Colonic mucosa (tissue), 4 donors: ENCODE measurements around the gene SLC6A14. TPM values are rescaled to one million over a fixed set of nuclear protein-coding genes. Genes with fewer than 3 reads are reported as not detected.

Source experiments
- DNase-seq: peaks from one replicate; pipeline ENCODE4 v3.0.0-alpha.2; 2020
- H3K27ac ChIP-seq: fragments of 200-600 bp; one replicate; pipeline ENCODE4 v1.8.0; 2021
- H3K27me3 ChIP-seq: fragments of 200-600 bp; one replicate; pipeline ENCODE4 v1.8.0; 2021
- H3K36me3 ChIP-seq: fragments of 200-600 bp; one replicate; pipeline ENCODE4 v1.8.0; 2021
- H3K4me1 ChIP-seq: fragments of 200-600 bp; one replicate; pipeline ENCODE4 v1.8.0; 2021; ENCODE audit warnings: mild to moderate bottlenecking
- H3K4me3 ChIP-seq: fragments of 200-600 bp; one replicate; pipeline ENCODE4 v1.8.0; 2021
- H3K9ac ChIP-seq, 2 donors: one replicate each; pipeline ENCODE4 v1.7.0; 2013; ENCODE audit warnings: control low read depth in 2 of 2, low read depth in 2 of 2, low read length in 2 of 2
- H3K9me3 ChIP-seq: fragments of 200-600 bp; one replicate; pipeline ENCODE4 v1.8.0; 2021
- intact Hi-C: fragments of 100-400 bp; cut with DNase I; formaldehyde crosslinking; loops from one replicate; pipeline ENCODE4 v1.14.1; 2022
- total RNA-seq, 2 donors: library from RNA; stranded (reverse); fragmentation: NEBNext Ultra II Directional in 1 of 2; extraction: Animal tissue kit (Norgen Biotek cat#: 25700) in 1 of 2; gene quantifications; one replicate each; pipeline ENCODE4 v1.2.1, GENCODE V29; 2021
- TF ChIP-seq, protein P1 (sequence below): fragments of 200-600 bp; IDR thresholded peaks from one replicate; pipeline ENCODE4 v1.8.0; 2022; ENCODE audit warnings: antibody characterized with exemption, mild to moderate bottlenecking
- donor health status: healthy.
- donor health status: DM: no; HTN: no; CAD: no.
- donor health status: DM: no; HTN: no; CAD: no.

Gene SLC6A14
- total RNA-seq, 2 donors from 2014 or later: 0.82 to 1.8 TPM

DNA sequence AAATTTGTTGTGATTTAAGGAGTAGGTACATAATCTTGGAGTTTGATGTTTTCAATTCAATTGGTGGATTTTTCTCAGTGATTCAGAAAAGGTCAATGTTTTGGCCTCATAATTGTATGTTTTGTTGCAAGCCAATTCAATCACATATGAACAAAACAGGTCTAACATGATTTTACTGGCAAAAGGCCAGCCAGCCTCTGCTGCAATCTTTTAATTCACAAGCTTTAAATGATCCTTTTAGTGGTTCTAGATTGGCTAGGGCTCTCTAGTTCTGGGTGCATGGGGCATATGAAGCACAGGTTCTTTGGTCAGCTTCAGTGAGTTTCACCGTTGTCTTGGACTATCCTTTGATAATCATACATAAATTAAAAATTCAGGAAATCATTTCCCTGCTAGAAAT lies 19.2 kb upstream of the SLC6A14 start:
- Histone ChIP-seq H3K4me3 (no peak overlapping the region), H3K9ac (no peak overlapping the region), H3K36me3 (no peaks in the 10 kb centered on the region), H3K9me3 (no peaks in the 10 kb centered on the region), H3K27me3 (no peaks in the 10 kb centered on the region), H3K27ac (no peak overlapping the region), H3K4me1 (no peaks in the 10 kb centered on the region)
- no peak for DNase-seq
- TF ChIP-seq, protein P1, sequence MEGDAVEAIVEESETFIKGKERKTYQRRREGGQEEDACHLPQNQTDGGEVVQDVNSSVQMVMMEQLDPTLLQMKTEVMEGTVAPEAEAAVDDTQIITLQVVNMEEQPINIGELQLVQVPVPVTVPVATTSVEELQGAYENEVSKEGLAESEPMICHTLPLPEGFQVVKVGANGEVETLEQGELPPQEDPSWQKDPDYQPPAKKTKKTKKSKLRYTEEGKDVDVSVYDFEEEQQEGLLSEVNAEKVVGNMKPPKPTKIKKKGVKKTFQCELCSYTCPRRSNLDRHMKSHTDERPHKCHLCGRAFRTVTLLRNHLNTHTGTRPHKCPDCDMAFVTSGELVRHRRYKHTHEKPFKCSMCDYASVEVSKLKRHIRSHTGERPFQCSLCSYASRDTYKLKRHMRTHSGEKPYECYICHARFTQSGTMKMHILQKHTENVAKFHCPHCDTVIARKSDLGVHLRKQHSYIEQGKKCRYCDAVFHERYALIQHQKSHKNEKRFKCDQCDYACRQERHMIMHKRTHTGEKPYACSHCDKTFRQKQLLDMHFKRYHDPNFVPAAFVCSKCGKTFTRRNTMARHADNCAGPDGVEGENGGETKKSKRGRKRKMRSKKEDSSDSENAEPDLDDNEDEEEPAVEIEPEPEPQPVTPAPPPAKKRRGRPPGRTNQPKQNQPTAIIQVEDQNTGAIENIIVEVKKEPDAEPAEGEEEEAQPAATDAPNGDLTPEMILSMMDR: no peak
- intact Hi-C loops: loop anchor here (10.0 kb wide), 1 partner anchor 212 kb away; no protein-coding TSS in a partner anchor

DNA sequence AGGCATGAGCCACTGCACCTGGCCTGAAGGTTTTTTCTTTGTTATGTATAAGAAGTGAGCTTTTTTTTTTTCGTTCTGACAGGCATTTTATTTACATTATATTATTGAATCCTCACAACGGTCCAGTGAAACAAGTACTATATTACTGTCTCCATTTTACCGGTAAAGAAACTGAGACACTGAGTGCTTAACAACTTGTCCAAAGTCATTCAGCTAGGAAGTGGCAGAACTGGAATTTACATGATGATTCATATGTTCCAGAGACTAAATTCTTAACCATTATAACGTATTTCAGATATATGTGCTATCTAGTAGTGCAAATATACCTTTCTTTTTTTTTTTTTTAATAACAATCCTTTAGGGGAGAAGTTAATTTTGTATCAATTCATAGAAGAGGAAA lies 18.4 kb upstream of the SLC6A14 start:
- DNase-seq: no peak
- no peaks in the 10 kb centered on the region for H3K9me3 ChIP-seq

DNA sequence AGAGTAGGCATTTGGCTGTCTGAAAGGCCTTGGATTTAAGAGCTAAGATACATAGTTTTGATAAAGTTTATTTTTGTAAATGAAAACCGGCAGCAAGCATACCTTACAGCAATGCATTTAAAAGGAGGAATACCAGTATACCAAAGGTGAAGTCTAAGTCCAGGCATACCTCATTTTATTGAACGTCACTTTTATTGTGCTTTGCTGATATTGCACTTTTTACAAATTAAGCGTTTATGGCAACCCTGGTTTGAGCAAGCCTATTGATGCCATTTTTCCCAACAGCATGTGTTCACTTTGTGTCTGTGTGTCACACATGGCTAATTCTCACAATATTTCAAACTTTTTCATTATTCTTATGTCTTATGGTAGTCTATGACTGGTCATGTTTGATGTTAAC lies 8.4 kb upstream of the SLC6A14 start:
- no peaks in the 10 kb centered on the region for H3K9me3 ChIP-seq
- no peaks in the 10 kb centered on the region for H3K4me1 ChIP-seq
- no peak overlapping the region for H3K4me3 ChIP-seq
- no peak for DNase-seq
- TF ChIP-seq, protein P1: no peak
- no peaks in the 10 kb centered on the region for H3K36me3 ChIP-seq
- intact Hi-C loops: no loop called here
- H3K27ac ChIP-seq: no peak overlapping the region
- H3K9ac ChIP-seq: no peak overlapping the region
- H3K27me3 ChIP-seq: no peaks in the 10 kb centered on the region

More for the DNA sequence above, 18.4 kb upstream of the SLC6A14 start:
- no peak overlapping the region for H3K27ac ChIP-seq
- H3K4me3 ChIP-seq: no peak overlapping the region
- intact Hi-C loops: loop anchor here (10.0 kb wide), 1 partner anchor 213 kb away; no protein-coding TSS in a partner anchor
- no peaks in the 10 kb centered on the region for H3K27me3 ChIP-seq
- no peaks in the 10 kb centered on the region for H3K36me3 ChIP-seq
- TF ChIP-seq, protein P1: no peak
- no peak overlapping the region for H3K9ac ChIP-seq
- no peaks in the 10 kb centered on the region for H3K4me1 ChIP-seq

DNA sequence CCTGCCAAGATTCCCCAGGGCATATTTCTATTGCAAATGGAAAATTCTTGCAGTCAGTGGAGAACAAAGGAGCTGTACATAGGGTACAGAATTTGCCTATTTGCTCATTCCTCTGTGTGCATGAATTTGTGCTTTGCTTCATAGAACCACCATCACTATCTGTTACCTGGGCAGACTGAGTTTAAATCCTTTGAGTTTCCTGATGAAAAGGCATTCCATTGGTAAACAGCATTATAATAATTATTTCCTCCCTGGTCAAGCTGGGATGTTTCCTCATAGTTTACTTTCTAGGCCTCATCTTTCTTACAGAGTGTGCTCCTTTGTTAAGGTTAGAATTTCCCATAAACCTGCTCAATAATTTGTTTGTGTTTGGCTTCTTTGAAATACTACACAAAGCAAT lies 809 bp upstream of the SLC6A14 start:
- no peaks in the 10 kb centered on the region for H3K36me3 ChIP-seq
- intact Hi-C loops: no loop called here
- H3K27ac ChIP-seq: peak overlapping the region; percentile 33
- H3K4me1 ChIP-seq: no peaks in the 10 kb centered on the region
- H3K9me3 ChIP-seq: no peaks in the 10 kb centered on the region
- TF ChIP-seq, protein P1: no peak
- no peaks in the 10 kb centered on the region for H3K27me3 ChIP-seq
- H3K4me3 ChIP-seq: no peak overlapping the region
- H3K9ac ChIP-seq: no peak overlapping the region
- DNase-seq: no peak

DNA sequence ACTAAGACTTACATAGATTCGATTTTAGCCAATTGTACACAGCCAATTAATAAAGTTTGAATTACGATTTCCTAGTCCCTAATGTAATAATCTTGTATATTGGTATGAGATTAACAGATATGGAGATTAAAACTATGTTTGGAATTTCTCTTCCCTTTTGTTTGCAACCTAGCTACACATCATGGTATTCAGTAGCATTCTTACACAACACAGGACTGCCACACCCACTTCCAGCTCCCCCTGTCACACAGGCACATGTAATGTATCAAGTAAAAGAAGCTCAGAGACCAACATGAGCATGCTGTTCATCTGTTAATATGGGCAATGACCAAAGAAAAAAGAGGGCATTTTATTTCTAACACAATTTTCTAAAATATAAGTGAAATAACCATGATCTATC lies 12.8 kb downstream of the SLC6A14 start:
- intact Hi-C loops: no loop called here
- Histone ChIP-seq H3K27me3 (no peaks in the 10 kb centered on the region), H3K4me1 (no peaks in the 10 kb centered on the region), H3K27ac (no peak overlapping the region), H3K4me3 (no peak overlapping the region), H3K9me3 (no peaks in the 10 kb centered on the region), H3K36me3 (no peaks in the 10 kb centered on the region), H3K9ac (no peak overlapping the region)
- no peak for DNase-seq
- TF ChIP-seq, protein P1: no peak
